Right atrium auricular region (tissue), 2 donors: ENCODE data around the gene SLFN14. TPM values are rescaled to one million over a fixed set of nuclear protein-coding genes. Genes with fewer than 3 reads are reported as not detected.
"Not testable (repeated sequence)": the region's sequence is repeated elsewhere in the genome, so short reads cannot be mapped to it uniquely, and the experiment has no call there.

ENCODE experiments used
- DNase-seq: peaks from one replicate; pipeline ENCODE4 v3.0.0-alpha.2; 2019; ENCODE audit warnings: low spot score
- H3K27ac ChIP-seq, 2 donors: fragments of 200-600 bp; sonication (generic); 1 replicate in 1 of 2; 2 replicates in 1 of 2; pipeline ENCODE4 v1.5.1; 2016 to 2019
- H3K27me3 ChIP-seq, 2 donors: fragments of 200-600 bp; sonication (generic); one replicate each; pipeline versions ENCODE4 v1.5.1 to v1.6.0; 2017 to 2019
- H3K36me3 ChIP-seq: fragments of 200-600 bp; sonication (generic); one replicate; pipeline ENCODE4 v1.5.1; 2016
- H3K4me1 ChIP-seq, 2 donors: fragments of 200-600 bp; sonication (generic); one replicate each; pipeline versions ENCODE4 v1.5.1 to v1.6.0; 2017 to 2019
- H3K4me3 ChIP-seq, 2 donors: fragments of 200-600 bp; sonication (generic); 1 replicate in 1 of 2; 2 replicates in 1 of 2; pipeline ENCODE4 v1.5.1; 2017 to 2019; ENCODE audit warnings: mild to moderate bottlenecking in 1 of 2, moderate library complexity in 1 of 2
- H3K9me3 ChIP-seq, 2 donors: fragments of 200-600 bp; sonication (generic); one replicate each; pipeline ENCODE4 v1.5.1; 2019
- CTCF ChIP-seq, 2 donors: fragments of 200-600 bp; sonication (generic); IDR thresholded peaks; one replicate each; pipeline ENCODE4 v1.5.1; 2019; ENCODE audit warnings: antibody characterized with exemption in 2 of 2
- total RNA-seq, 2 donors: library from RNA; depleted of rRNA; stranded (reverse); fragments of >200 nt; gene quantifications; one replicate each; pipeline ENCODE4 v1.1.0, GENCODE V29; 2016

The SLFN14 gene
- total RNA-seq, 2 donors from 2014 or later, result not detected

- no peak for TF ChIP-seq CTCF (IDR thresholded peaks at IDR 0.05)
- no peaks in the 10 kb centered on the region for H3K9me3 ChIP-seq
- no peaks in the 10 kb centered on the region for H3K36me3 ChIP-seq
- H3K4me3 ChIP-seq, result no peak overlapping the region
- H3K4me1 ChIP-seq, result no peaks in the 10 kb centered on the region
- DNase-seq, result no peak
- no peaks in the 10 kb centered on the region for H3K27me3 ChIP-seq
- H3K27ac ChIP-seq, result no peak overlapping the region
Measured at GRCh38 chr17:35529866-35530265, 30.8 kb downstream of the SLFN14 start.

- H3K27ac ChIP-seq, H3K27me3 ChIP-seq, H3K9me3 ChIP-seq, DNase-seq, H3K4me1 ChIP-seq, H3K36me3 ChIP-seq, H3K4me3 ChIP-seq: not testable (repeated sequence)
Measured at GRCh38 chr17:35529326-35529725, 31.3 kb downstream of the SLFN14 start.

- Histone ChIP-seq H3K36me3 (no peaks in the 10 kb centered on the region), H3K27ac (no peak overlapping the region), H3K4me3 (no peak overlapping the region), H3K27me3 (no peaks in the 10 kb centered on the region), H3K9me3 (no peaks in the 10 kb centered on the region), H3K4me1 (no peaks in the 10 kb centered on the region)
- TF ChIP-seq CTCF (IDR thresholded peaks at IDR 0.05), result no peak
- DNase-seq, result no peak
Measured at GRCh38 chr17:35523296-35523695, 37.3 kb downstream of the SLFN14 start.

- not testable (repeated sequence) for H3K4me1 ChIP-seq, H3K27me3 ChIP-seq, H3K27ac ChIP-seq, DNase-seq, H3K4me3 ChIP-seq, H3K36me3 ChIP-seq, H3K9me3 ChIP-seq
Measured at GRCh38 chr17:35521654-35522256, 38.9 kb downstream of the SLFN14 start.

GRCh38 chr17:35521150-35521549, 39.5 kb downstream of the SLFN14 start:
- no peaks in the 10 kb centered on the region for H3K9me3 ChIP-seq
- no peaks in the 10 kb centered on the region for H3K27me3 ChIP-seq
- no peak overlapping the region for H3K27ac ChIP-seq
- no peak overlapping the region for H3K4me3 ChIP-seq
- no peaks in the 10 kb centered on the region for H3K36me3 ChIP-seq
- no peak for TF ChIP-seq CTCF (IDR thresholded peaks at IDR 0.05)
- no peaks in the 10 kb centered on the region for H3K4me1 ChIP-seq
- DNase-seq, result no peak

- no peak for DNase-seq
- H3K9me3 ChIP-seq, result no peaks in the 10 kb centered on the region
- H3K27ac ChIP-seq, result no peak overlapping the region
- TF ChIP-seq CTCF (IDR thresholded peaks at IDR 0.05), result no peak
- H3K27me3 ChIP-seq, result peaks cover 0 to 3% of the 10 kb centered on the region in 2 donors
- H3K36me3 ChIP-seq, result no peaks in the 10 kb centered on the region
- H3K4me1 ChIP-seq, result no peaks in the 10 kb centered on the region
- H3K4me3 ChIP-seq, result no peak overlapping the region
Measured at GRCh38 chr17:35519906-35520442, 40.6 kb downstream of the SLFN14 start.

- Histone ChIP-seq H3K9me3 (no peaks in the 10 kb centered on the region), H3K4me3 (no peak overlapping the region), H3K36me3 (no peaks in the 10 kb centered on the region), H3K4me1 (no peaks in the 10 kb centered on the region), H3K27me3 (peaks cover 0 to 4% of the 10 kb centered on the region in 2 donors), H3K27ac (no peak overlapping the region)
- DNase-seq, result no peak
- no peak for TF ChIP-seq CTCF (IDR thresholded peaks at IDR 0.05)
Measured at GRCh38 chr17:35519439-35519838, 41.2 kb downstream of the SLFN14 start.

- H3K4me1 ChIP-seq, H3K27me3 ChIP-seq, H3K9me3 ChIP-seq, DNase-seq, H3K27ac ChIP-seq, H3K36me3 ChIP-seq, H3K4me3 ChIP-seq: not testable (repeated sequence)
Measured at GRCh38 chr17:35518431-35518830, 42.2 kb downstream of the SLFN14 start.
